Measurements from ENCODE around the gene PALLD.

DNA sequence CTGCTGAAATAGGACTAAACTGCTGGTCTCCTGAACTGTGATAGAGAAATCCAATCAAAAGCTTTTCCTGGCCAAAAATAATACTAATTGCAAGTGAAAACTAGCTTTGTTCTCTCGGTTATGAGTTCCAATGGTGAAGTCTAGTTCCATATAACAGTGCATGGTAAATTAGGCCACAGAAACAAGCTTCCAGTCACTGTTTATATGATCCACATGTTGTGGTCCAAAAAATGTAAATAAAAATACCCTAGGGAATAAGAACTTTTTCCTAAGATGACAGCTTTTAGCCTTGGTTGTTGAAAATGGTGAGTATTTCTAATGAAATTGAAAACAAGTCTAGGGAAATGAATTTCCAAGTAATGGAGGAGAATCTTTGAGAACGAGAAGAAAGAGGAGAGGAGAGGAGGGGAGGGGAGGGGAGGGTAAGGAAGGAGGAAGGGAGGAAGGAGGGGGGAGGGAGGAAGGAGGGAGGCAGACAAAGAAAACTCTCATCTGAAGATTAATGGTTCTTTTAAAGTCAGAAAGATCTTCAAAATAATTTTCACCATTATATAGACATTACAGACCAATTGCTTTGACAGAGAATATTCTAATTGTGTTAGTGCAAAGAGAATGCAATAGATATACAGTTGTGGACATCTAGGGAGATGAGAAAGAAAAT, 26.1 kb downstream of the PALLD start:
- TF ChIP-seq, protein P1, sequence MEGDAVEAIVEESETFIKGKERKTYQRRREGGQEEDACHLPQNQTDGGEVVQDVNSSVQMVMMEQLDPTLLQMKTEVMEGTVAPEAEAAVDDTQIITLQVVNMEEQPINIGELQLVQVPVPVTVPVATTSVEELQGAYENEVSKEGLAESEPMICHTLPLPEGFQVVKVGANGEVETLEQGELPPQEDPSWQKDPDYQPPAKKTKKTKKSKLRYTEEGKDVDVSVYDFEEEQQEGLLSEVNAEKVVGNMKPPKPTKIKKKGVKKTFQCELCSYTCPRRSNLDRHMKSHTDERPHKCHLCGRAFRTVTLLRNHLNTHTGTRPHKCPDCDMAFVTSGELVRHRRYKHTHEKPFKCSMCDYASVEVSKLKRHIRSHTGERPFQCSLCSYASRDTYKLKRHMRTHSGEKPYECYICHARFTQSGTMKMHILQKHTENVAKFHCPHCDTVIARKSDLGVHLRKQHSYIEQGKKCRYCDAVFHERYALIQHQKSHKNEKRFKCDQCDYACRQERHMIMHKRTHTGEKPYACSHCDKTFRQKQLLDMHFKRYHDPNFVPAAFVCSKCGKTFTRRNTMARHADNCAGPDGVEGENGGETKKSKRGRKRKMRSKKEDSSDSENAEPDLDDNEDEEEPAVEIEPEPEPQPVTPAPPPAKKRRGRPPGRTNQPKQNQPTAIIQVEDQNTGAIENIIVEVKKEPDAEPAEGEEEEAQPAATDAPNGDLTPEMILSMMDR (IDR thresholded peaks at IDR 0.05; ENCODE audit: borderline replicate concordance, extremely low read depth, low read length, poor library complexity, severe bottlenecking), result no peak
- no peak for TF ChIP-seq EZH2 (IDR thresholded peaks at IDR 0.05; ENCODE audit: borderline replicate concordance, low read depth, low read length, severe bottlenecking)
